Stromal cell of bone marrow (primary cell): Measurements from ENCODE around the gene TRIM22.

Source experiments
- DNase-seq: peaks from one replicate; pipeline ENCODE4 v3.0.0-alpha.2; 2012; ENCODE audit warnings: low read depth

TRIM22 gene

DNA sequence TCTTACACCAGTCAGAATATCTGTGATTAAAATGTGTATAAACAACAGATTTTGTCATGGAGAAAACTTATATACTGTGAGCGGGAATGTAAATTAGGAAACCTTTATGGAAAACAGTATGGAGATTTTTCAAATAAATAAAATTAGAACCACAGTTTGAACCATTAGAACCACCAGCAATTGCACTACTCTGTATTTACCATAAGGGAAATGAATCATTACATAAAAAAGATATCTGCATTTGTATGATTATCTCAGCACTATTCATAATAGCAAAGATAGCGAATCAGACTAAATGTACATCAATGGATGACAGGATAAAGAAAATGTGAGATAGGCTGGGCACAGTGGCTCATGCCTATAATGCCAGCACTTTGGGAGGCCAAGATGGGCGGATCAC is 57.0 kb downstream of the TRIM22 start:
- no peak for DNase-seq

- no peak for DNase-seq
Observed at GRCh38 chr11:5749836-5750235, 60.2 kb downstream of the TRIM22 start.

DNA sequence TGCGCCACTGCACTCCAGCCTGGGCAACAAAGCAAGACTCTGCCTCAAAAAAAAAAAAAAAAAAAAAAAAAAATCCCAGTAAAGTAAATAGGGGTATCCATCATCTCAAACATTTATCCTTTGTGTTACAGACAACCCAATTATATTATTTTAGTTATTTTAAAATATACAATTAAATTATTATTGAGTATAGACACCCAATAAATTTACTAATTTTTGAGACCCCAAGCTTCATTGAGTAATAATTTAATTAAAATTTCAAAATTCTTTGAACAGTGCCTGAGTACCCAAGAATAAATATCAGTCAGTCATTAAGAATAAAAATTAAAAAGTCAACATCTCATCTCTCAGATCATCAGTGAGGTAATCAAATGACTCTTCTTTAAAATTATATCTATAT is 64.4 kb downstream of the TRIM22 start, which contains the start of gene OR52N4:
Gene OR52N4 (plus strand): TSS at position 301 of the 400 bp plus-strand sequence. CDS start 498 bp downstream, outside the sequence.
- no peak for DNase-seq
